WI38 (cell line): ENCODE results near the gene DDX17.

Experiments
- H3K4me3 ChIP-seq: 2 replicates; pipeline ENCODE4 v1.5.1; 2011; ENCODE audit warnings: low read depth, mild to moderate bottlenecking, control low read depth, low read length
- CTCF ChIP-seq: IDR thresholded peaks from 2 replicates; pipeline ENCODE4 v1.5.1; 2012; ENCODE audit warnings: low read depth, mild to moderate bottlenecking, control low read depth, low read length

The DDX17 gene

DNA sequence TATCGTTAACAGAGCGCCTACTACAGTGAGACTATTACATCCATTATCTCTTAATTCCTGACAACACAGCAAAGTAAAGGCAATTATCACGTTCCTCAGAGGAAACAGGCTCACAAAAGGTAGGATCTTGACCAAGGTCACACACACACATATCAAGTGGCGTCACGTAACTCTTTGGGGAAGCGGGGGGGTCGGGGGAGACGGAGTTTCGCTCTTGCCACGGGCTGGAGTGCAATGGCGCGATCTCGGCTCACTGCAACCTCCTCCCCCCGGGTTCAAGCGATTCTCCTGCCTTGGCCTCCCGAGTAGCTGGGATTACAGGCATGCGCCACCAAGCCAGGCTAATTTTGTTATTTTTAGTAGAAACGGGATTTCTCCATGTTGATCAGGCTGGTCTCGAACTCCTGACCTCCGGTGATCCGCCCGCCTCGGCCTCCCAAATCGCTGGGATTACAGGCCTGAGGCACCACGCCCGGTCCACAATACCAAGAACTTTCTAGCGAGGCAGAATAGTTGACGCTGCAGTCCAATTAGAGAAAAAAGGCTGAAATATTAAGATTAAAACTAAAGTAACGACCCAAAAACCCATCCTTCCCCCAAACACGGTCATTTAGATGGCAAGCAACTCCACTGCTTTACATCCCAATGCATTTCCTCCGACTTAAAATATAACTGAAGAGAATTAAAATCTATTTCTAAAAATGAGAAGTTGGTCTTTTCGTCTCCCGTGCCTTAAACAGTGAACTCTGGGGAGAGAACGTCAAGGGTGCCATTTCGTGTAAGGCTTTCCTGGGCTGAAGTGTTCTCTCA, 1.2 kb downstream of the DDX17 start:
- TF ChIP-seq CTCF = no peak
- peak overlapping the region; percentile 82 for H3K4me3 ChIP-seq

GRCh38 chr22:38503021-38503420, 3.1 kb downstream of the DDX17 start:
- no peak for TF ChIP-seq CTCF
- H3K4me3 ChIP-seq = peak overlapping the region; percentile 82

GRCh38 chr22:38501797-38502672, 4.1 kb downstream of the DDX17 start:
- no peak for TF ChIP-seq CTCF

GRCh38 chr22:38497869-38498268, 8.2 kb downstream of the DDX17 start:
- no peak for TF ChIP-seq CTCF
- no peak overlapping the region for H3K4me3 ChIP-seq

More at GRCh38 chr22:38501797-38502672, 4.1 kb downstream of the DDX17 start:
- no peak overlapping the region for H3K4me3 ChIP-seq

DNA sequence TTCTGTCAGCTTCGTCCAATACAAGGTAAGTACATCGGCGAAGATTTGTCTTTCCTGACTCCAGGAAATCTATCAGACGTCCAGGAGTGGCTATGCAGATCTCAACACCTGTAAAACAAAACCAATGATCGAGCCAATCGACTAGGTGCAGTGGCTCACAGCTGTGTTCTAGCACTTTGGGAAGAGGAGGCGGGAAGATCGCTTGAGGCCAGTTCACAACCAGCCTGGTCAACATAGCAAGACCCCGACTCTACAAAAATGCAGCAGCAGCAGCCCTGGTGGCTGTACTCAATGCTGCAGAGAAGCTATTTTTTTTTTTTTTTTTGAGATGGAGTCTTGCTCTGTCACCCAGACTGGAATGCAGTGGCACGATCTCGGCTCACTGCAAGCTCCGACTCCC, 11.2 kb downstream of the DDX17 start:
- no peak for TF ChIP-seq CTCF
- H3K4me3 ChIP-seq = no peak overlapping the region

- no peak overlapping the region for H3K4me3 ChIP-seq
- no peak for TF ChIP-seq CTCF
Observed at GRCh38 chr22:38494498-38494897, 11.6 kb downstream of the DDX17 start.
